T-cell (primary cell): ENCODE data around the gene RTP5. TPM values are rescaled to one million over a fixed set of nuclear protein-coding genes. Genes with fewer than 3 reads are reported as not detected.
"Not testable (repeated sequence)": the region's sequence is repeated elsewhere in the genome, so short reads cannot be mapped to it uniquely, and the experiment has no call there.

Experiments
- ATAC-seq, 4 experiments: fragments of 200-7000 bp in 3 of 4; fragments of 150-1000 bp in 1 of 4; cut with Tn5 transposase; replicated peaks in 1 of 4; 1 replicate in 3 of 4; 2 replicates in 1 of 4; pipeline ENCODE4 v1.10.0; 2021; ENCODE audit warnings: moderate library complexity in 3 of 4, mild to moderate bottlenecking in 2 of 4, moderate number of reproducible peaks in 1 of 4
- CTCF ChIA-PET, 2 donors: fragments of 300-600 bp; sonication (Branson Sonifier 250); formaldehyde crosslinking; loops; one replicate each; lab custom pipeline; 2022; ENCODE audit warnings: antibody characterized with exemption in 2 of 2; lab: Charles Lee
- POLR2A ChIA-PET, 2 donors: fragments of 300-600 bp; sonication (Branson Sonifier 250); formaldehyde crosslinking; loops; one replicate each; lab custom pipeline; 2022; ENCODE audit warnings: antibody characterized with exemption in 2 of 2; lab: Charles Lee
- DNase-seq, 35 experiments: peaks; one replicate each; pipeline versions ENCODE4 v3.0.0 to v3.0.0-alpha.2; 2013 to 2023
- H3K27ac ChIP-seq: one replicate; pipeline ENCODE4 v1.5.1; 2013; ENCODE audit warnings: low read length
- H3K27me3 ChIP-seq, 2 experiments: replicated peaks in 1 of 2; 1 replicate in 1 of 2; 2 replicates in 1 of 2; pipeline versions ENCODE4 v1.6.1 to v1.7.0; 2013; ENCODE audit warnings: low read length in 1 of 2, mixed read lengths in 1 of 2; ENCODE audit not compliant: control insufficient read depth in 2 of 2, insufficient read depth in 2 of 2; ENCODE audit errors: extremely low read depth in 1 of 2
- H3K36me3 ChIP-seq, 2 donors: 1 replicate in 1 of 2; 2 replicates in 1 of 2; pipeline versions ENCODE4 v1.6.1 to v1.7.0; 2013; ENCODE audit warnings: low read length in 1 of 2; ENCODE audit not compliant: control insufficient read depth in 2 of 2, insufficient read depth in 1 of 2; ENCODE audit errors: extremely low read depth in 1 of 2
- H3K4me1 ChIP-seq, 2 experiments: 1 replicate in 1 of 2; 2 replicates in 1 of 2; pipeline versions ENCODE4 v1.6.1 to v1.7.0; 2013; ENCODE audit warnings: low read length in 2 of 2, mixed read lengths in 1 of 2; ENCODE audit not compliant: insufficient read depth in 2 of 2, control insufficient read depth in 1 of 2; ENCODE audit errors: extremely low read depth in 1 of 2
- H3K4me3 ChIP-seq, 2 donors: 1 replicate in 1 of 2; 2 replicates in 1 of 2; pipeline versions ENCODE4 v1.5.1 to v1.7.0; 2013; ENCODE audit warnings: mild to moderate bottlenecking in 2 of 2, low read length in 1 of 2, moderate library complexity in 1 of 2; ENCODE audit not compliant: control insufficient read depth in 1 of 2; ENCODE audit errors: extremely low read depth in 1 of 2
- H3K9me3 ChIP-seq: 2 replicates; pipeline ENCODE4 v1.7.0; 2013
- H3K27ac Mint-ChIP-seq, 2 donors: one replicate each; pipeline ENCODE4 v1.8.0; 2020 to 2021; ENCODE audit warnings: mild to moderate bottlenecking in 2 of 2, mixed read lengths in 2 of 2
- H3K27me3 Mint-ChIP-seq, 2 donors: one replicate each; pipeline ENCODE4 v1.8.0; 2021 to 2022; ENCODE audit warnings: mixed read lengths in 2 of 2
- H3K36me3 Mint-ChIP-seq: one replicate; pipeline ENCODE4 v1.8.0; 2021; ENCODE audit warnings: mixed read lengths
- H3K4me1 Mint-ChIP-seq, 3 donors: one replicate each; pipeline ENCODE4 v1.8.0; 2020 to 2022; ENCODE audit warnings: mixed read lengths in 3 of 3, mild to moderate bottlenecking in 1 of 3
- H3K4me3 Mint-ChIP-seq, 3 donors: one replicate each; pipeline ENCODE4 v1.8.0; 2020 to 2022; ENCODE audit warnings: mild to moderate bottlenecking in 3 of 3, mixed read lengths in 3 of 3, moderate library complexity in 3 of 3
- H3K9me3 Mint-ChIP-seq, 3 donors: one replicate each; pipeline ENCODE4 v1.8.0; 2020 to 2022; ENCODE audit warnings: mixed read lengths in 3 of 3
- WGBS: methylation state at CpG from one replicate; pipeline ENCODE4 v1.1.5; 2013; ENCODE audit warnings: missing lambda C conversion rate; ENCODE audit not compliant: insufficient coverage; 5-methylcytosine and 5-hydroxymethylcytosine counted together
- total RNA-seq, 35 experiments: library from RNA in 6 of 35; stranded (reverse) in 6 of 35; fragments of 120-200 nt in 1 of 35; gene quantifications; one replicate each; pipeline versions ENCODE4 v1.2.1 to v1.2.4 and lab custom pipeline; 2013 to 2026

Gene RTP5
- total RNA-seq (1 to 10 TPM in 4 of 5 donors, under 1 TPM in 1; 0.26 to 1.4 (median 1.3) TPM), total RNA-seq (lab: John Stamatoyannopoulos, UW) (0 to 2.1 (median 0.32) reads per million in 29 experiments)
- 1.1 TPM for total RNA-seq (2013)

DNA sequence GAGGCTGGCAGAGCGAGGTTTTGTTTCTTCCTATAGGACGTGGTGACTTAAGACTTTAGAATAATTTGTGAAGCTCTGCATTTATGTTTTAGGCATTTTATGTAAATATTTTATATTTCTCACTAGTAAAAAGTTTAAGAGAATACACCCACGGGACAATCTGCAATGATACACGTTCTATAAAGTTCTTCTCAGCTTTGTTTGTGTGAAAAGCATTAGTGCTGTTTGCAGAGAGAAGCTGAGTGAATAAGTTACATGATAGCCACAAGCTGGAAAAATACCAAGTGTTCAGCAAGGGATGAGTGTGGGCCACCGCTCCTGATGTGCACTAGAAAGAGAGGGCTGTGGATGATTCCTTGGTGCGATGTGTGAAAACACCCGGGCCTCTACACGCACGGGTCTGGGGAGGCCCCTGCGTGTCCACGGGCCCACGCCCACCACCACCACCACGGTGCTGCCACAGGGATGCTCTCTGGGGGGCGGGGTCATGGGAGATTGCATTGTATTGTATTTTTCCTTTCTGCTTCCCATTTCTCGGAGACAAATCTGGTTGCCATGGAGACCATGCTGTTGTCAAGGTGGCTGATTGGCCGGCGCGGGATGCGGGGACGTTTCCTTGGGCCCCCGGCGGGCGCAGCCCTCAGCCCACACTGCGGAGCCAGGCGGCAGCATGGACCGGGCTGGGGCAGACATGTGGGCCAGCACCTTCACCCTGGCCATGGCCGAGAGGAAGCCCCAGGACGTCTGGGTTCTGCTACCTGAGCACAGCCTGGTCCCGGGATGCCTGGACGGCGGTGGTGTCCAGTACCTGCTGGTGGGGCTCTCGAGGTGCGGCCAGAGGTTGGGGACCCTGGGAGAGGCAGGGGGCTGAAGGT lies at the start of gene RTP5:
RTP5 (plus strand) TSS at position 643 of the 875 bp plus-strand sequence; CDS start at position 671, 28 bp downstream.
- ATAC-seq (no peak), DNase-seq (no peak)
- peaks cover 12 to 95% of the 10 kb centered on the region in 2 experiments for H3K4me1 ChIP-seq
- H3K27me3 ChIP-seq: peaks cover 0 to 13% of the 10 kb centered on the region in 2 experiments
- peaks cover under 1 to 14% of the 10 kb centered on the region in 2 donors for H3K27me3 Mint-ChIP-seq
- POLR2A ChIA-PET: interaction anchor here in 1 of 2 donors (1.9 kb wide), 1 partner anchor 107 kb away, joined by 9 read pairs; no protein-coding TSS in a partner anchor
- H3K27ac ChIP-seq: peak within 1 kb of the TSS; percentile 86
- H3K36me3 ChIP-seq: no peaks in the 10 kb centered on the region
- peak within 1 kb of the TSS; percentile 16 to 27 for H3K27ac Mint-ChIP-seq
- WGBS: 80% methylated on average over 21 of the region's 33 CpGs
- H3K9me3 ChIP-seq: no peaks in the 10 kb centered on the region
- H3K36me3 Mint-ChIP-seq: no peaks in the 10 kb centered on the region
- no peaks in the 10 kb centered on the region for H3K9me3 Mint-ChIP-seq
- peaks cover 30 to 56% (median 46%) of the 10 kb centered on the region in 3 donors for H3K4me1 Mint-ChIP-seq
- H3K4me3 ChIP-seq: peak within 1 kb of the TSS in 1 of 2 donors; percentile 31
- CTCF ChIA-PET: interaction anchor here (0.5 to 2.0 kb wide), 7 partner anchors 9 to 403 kb away, joined by 3 to 10 read pairs (median 5); no protein-coding TSS in a partner anchor
- peak within 1 kb of the TSS; percentile 6 to 84 (median 51) for H3K4me3 Mint-ChIP-seq

DNA sequence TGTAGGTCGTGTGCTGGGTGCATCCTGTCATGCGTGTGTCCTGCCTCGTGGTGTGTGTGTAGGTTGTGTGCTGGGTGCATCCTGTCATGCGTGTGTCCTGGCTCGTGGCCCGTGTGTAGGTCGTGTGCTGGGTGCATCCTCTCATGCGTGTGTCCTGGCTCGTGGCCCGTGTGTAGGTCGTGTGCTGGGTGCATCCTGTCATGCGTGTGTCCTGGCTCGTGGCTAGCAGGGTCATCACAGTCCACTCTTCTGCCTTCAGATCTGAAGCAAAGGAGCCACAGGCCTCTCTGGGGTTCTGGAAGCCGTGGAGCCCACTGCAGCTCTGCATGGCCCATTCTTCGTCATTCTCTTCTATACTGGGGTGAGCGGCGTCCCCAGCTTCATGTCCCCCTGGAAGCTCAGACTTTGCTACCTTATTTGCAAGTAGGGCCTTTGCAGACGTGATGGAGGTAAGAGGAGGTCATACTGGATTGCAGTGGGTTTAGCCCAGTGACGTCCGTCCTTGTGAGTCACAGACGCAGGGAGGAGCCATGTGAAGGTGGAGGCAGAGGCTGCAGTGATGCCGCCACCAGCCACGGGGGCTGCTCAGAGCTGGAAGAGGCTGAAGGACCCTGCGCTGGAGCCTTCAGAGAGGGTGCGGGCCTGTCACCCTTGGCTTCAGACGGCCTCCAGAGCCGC lies 49.4 kb upstream of the RTP5 start:
- H3K27me3 Mint-ChIP-seq, H3K9me3 ChIP-seq, H3K27ac Mint-ChIP-seq, H3K36me3 ChIP-seq, H3K4me3 ChIP-seq, H3K4me3 Mint-ChIP-seq, H3K36me3 Mint-ChIP-seq, ATAC-seq, H3K9me3 Mint-ChIP-seq, H3K27ac ChIP-seq, CTCF ChIA-PET, POLR2A ChIA-PET: not testable (repeated sequence)
- peaks cover 14 to 24% (median 19%) of the 10 kb centered on the region in 3 donors for H3K4me1 Mint-ChIP-seq
- DNase-seq: peak in 1 of 35 experiments; percentile 1
- H3K4me1 ChIP-seq: peaks cover 0 to 21% of the 10 kb centered on the region in 2 experiments
- H3K27me3 ChIP-seq: peaks cover 0 to 34% of the 10 kb centered on the region in 2 experiments
- 87% methylated on average over 21 of the region's 27 CpGs for WGBS

GRCh38 chr2:241820625-241821384 lies 48.7 kb upstream of the RTP5 start:
- Mint-ChIP-seq H3K4me3 (peak overlapping the region in 1 of 3 donors; percentile 61), H3K9me3 (no peaks in the 10 kb centered on the region), H3K27me3 (peaks cover 0 to 7% of the 10 kb centered on the region in 2 donors), H3K36me3 (no peaks in the 10 kb centered on the region), H3K4me1 (peaks cover 14 to 24% (median 16%) of the 10 kb centered on the region in 3 donors), H3K27ac (no peak overlapping the region)
- no peak overlapping the region for H3K27ac ChIP-seq
- ChIA-PET CTCF (no interaction called here), POLR2A (no interaction called here)
- H3K27me3 ChIP-seq: peaks cover 0 to 34% of the 10 kb centered on the region in 2 experiments
- H3K4me3 ChIP-seq: no peak overlapping the region
- DNase-seq (peak in 2 of 35 experiments; percentile 0 to 10), ATAC-seq (no peak)
- no peaks in the 10 kb centered on the region for H3K36me3 ChIP-seq
- H3K9me3 ChIP-seq: no peaks in the 10 kb centered on the region
- peaks cover 0 to 21% of the 10 kb centered on the region in 2 experiments for H3K4me1 ChIP-seq
- 95% methylated on average over 20 of the region's 31 CpGs for WGBS

GRCh38 chr2:241821460-241822263 lies 47.9 kb upstream of the RTP5 start:
- no peaks in the 10 kb centered on the region for H3K9me3 ChIP-seq
- Mint-ChIP-seq H3K9me3 (peaks cover 0 to 5% (median 3%) of the 10 kb centered on the region in 3 donors), H3K27me3 (peaks cover 0 to 10% of the 10 kb centered on the region in 2 donors), H3K4me3 (peak overlapping the region in 2 of 3 donors; percentile 13 to 61), H3K27ac (no peak overlapping the region), H3K4me1 (peaks cover 14 to 24% (median 16%) of the 10 kb centered on the region in 3 donors), H3K36me3 (no peaks in the 10 kb centered on the region)
- ChIA-PET CTCF (no interaction called here), POLR2A (no interaction called here)
- H3K27me3 ChIP-seq: peaks cover 0 to 28% of the 10 kb centered on the region in 2 experiments
- no peaks in the 10 kb centered on the region for H3K36me3 ChIP-seq
- ATAC-seq: no peak
- no peak overlapping the region for H3K4me3 ChIP-seq
- DNase-seq: no peak
- no peak overlapping the region for H3K27ac ChIP-seq
- WGBS: 78% methylated on average over 15 of the region's 28 CpGs
- H3K4me1 ChIP-seq: peaks cover 0 to 21% of the 10 kb centered on the region in 2 experiments

GRCh38 chr2:241822264-241822623 lies 47.3 kb upstream of the RTP5 start:
- Mint-ChIP-seq H3K4me1 (peaks cover 14 to 23% (median 16%) of the 10 kb centered on the region in 3 donors), H3K27ac (no peak overlapping the region), H3K9me3 (peaks cover 0 to 8% (median 7%) of the 10 kb centered on the region in 3 donors), H3K27me3 (peaks cover 0 to 10% of the 10 kb centered on the region in 2 donors), H3K4me3 (peak overlapping the region in 1 of 3 donors; percentile 11), H3K36me3 (no peaks in the 10 kb centered on the region)
- Histone ChIP-seq H3K9me3 (no peaks in the 10 kb centered on the region), H3K36me3 (no peaks in the 10 kb centered on the region), H3K27me3 (peaks cover 0 to 25% of the 10 kb centered on the region in 2 experiments), H3K27ac (no peak overlapping the region), H3K4me1 (peaks cover 0 to 16% of the 10 kb centered on the region in 2 experiments), H3K4me3 (no peak overlapping the region)
- DNase-seq (no peak), ATAC-seq (no peak)
- WGBS: 77% methylated on average over 12 of the region's 14 CpGs
- POLR2A ChIA-PET: no interaction called here
- CTCF ChIA-PET: interaction anchor here in 1 of 2 donors (0.6 kb wide), 1 partner anchor 16 kb away, joined by 4 read pairs; no protein-coding TSS in a partner anchor
